T-cell (primary cell): Measurements from ENCODE around the gene TTYH1. TPM values are rescaled to one million over a fixed set of nuclear protein-coding genes. Genes with fewer than 3 reads are reported as not detected.
"Not testable (repeated sequence)": the region's sequence is repeated elsewhere in the genome, so short reads cannot be mapped to it uniquely, and the experiment has no call there.

Experiments used
- ATAC-seq, 4 experiments: fragments of 200-7000 bp in 3 of 4; fragments of 150-1000 bp in 1 of 4; cut with Tn5 transposase; replicated peaks in 1 of 4; 1 replicate in 3 of 4; 2 replicates in 1 of 4; pipeline ENCODE4 v1.10.0; 2021; ENCODE audit warnings: moderate library complexity in 3 of 4, mild to moderate bottlenecking in 2 of 4, moderate number of reproducible peaks in 1 of 4
- CTCF ChIA-PET, 2 donors: fragments of 300-600 bp; sonication (Branson Sonifier 250); formaldehyde crosslinking; loops; one replicate each; lab custom pipeline; 2022; ENCODE audit warnings: antibody characterized with exemption in 2 of 2; lab: Charles Lee
- POLR2A ChIA-PET, 2 donors: fragments of 300-600 bp; sonication (Branson Sonifier 250); formaldehyde crosslinking; loops; one replicate each; lab custom pipeline; 2022; ENCODE audit warnings: antibody characterized with exemption in 2 of 2; lab: Charles Lee
- DNase-seq, 35 experiments: peaks; one replicate each; pipeline versions ENCODE4 v3.0.0 to v3.0.0-alpha.2; 2013 to 2023
- H3K27ac ChIP-seq: one replicate; pipeline ENCODE4 v1.5.1; 2013; ENCODE audit warnings: low read length
- H3K27me3 ChIP-seq, 2 experiments: replicated peaks in 1 of 2; 1 replicate in 1 of 2; 2 replicates in 1 of 2; pipeline versions ENCODE4 v1.6.1 to v1.7.0; 2013; ENCODE audit warnings: low read length in 1 of 2, mixed read lengths in 1 of 2; ENCODE audit not compliant: control insufficient read depth in 2 of 2, insufficient read depth in 2 of 2; ENCODE audit errors: extremely low read depth in 1 of 2
- H3K36me3 ChIP-seq, 2 donors: 1 replicate in 1 of 2; 2 replicates in 1 of 2; pipeline versions ENCODE4 v1.6.1 to v1.7.0; 2013; ENCODE audit warnings: low read length in 1 of 2; ENCODE audit not compliant: control insufficient read depth in 2 of 2, insufficient read depth in 1 of 2; ENCODE audit errors: extremely low read depth in 1 of 2
- H3K4me1 ChIP-seq, 2 experiments: 1 replicate in 1 of 2; 2 replicates in 1 of 2; pipeline versions ENCODE4 v1.6.1 to v1.7.0; 2013; ENCODE audit warnings: low read length in 2 of 2, mixed read lengths in 1 of 2; ENCODE audit not compliant: insufficient read depth in 2 of 2, control insufficient read depth in 1 of 2; ENCODE audit errors: extremely low read depth in 1 of 2
- H3K4me3 ChIP-seq, 2 donors: 1 replicate in 1 of 2; 2 replicates in 1 of 2; pipeline versions ENCODE4 v1.5.1 to v1.7.0; 2013; ENCODE audit warnings: mild to moderate bottlenecking in 2 of 2, low read length in 1 of 2, moderate library complexity in 1 of 2; ENCODE audit not compliant: control insufficient read depth in 1 of 2; ENCODE audit errors: extremely low read depth in 1 of 2
- H3K9me3 ChIP-seq: 2 replicates; pipeline ENCODE4 v1.7.0; 2013
- H3K27ac Mint-ChIP-seq, 2 donors: one replicate each; pipeline ENCODE4 v1.8.0; 2020 to 2021; ENCODE audit warnings: mild to moderate bottlenecking in 2 of 2, mixed read lengths in 2 of 2
- H3K27me3 Mint-ChIP-seq, 2 donors: one replicate each; pipeline ENCODE4 v1.8.0; 2021 to 2022; ENCODE audit warnings: mixed read lengths in 2 of 2
- H3K36me3 Mint-ChIP-seq: one replicate; pipeline ENCODE4 v1.8.0; 2021; ENCODE audit warnings: mixed read lengths
- H3K4me1 Mint-ChIP-seq, 3 donors: one replicate each; pipeline ENCODE4 v1.8.0; 2020 to 2022; ENCODE audit warnings: mixed read lengths in 3 of 3, mild to moderate bottlenecking in 1 of 3
- H3K4me3 Mint-ChIP-seq, 3 donors: one replicate each; pipeline ENCODE4 v1.8.0; 2020 to 2022; ENCODE audit warnings: mild to moderate bottlenecking in 3 of 3, mixed read lengths in 3 of 3, moderate library complexity in 3 of 3
- H3K9me3 Mint-ChIP-seq, 3 donors: one replicate each; pipeline ENCODE4 v1.8.0; 2020 to 2022; ENCODE audit warnings: mixed read lengths in 3 of 3
- WGBS: methylation state at CpG from one replicate; pipeline ENCODE4 v1.1.5; 2013; ENCODE audit warnings: missing lambda C conversion rate; ENCODE audit not compliant: insufficient coverage; 5-methylcytosine and 5-hydroxymethylcytosine counted together
- total RNA-seq, 35 experiments: library from RNA in 6 of 35; stranded (reverse) in 6 of 35; fragments of 120-200 nt in 1 of 35; gene quantifications; one replicate each; pipeline versions ENCODE4 v1.2.1 to v1.2.4 and lab custom pipeline; 2013 to 2026

The TTYH1 gene
- total RNA-seq (under 1 TPM in 2 of 5 donors, not detected in 3; 0.26 to 0.41 TPM), total RNA-seq (lab: John Stamatoyannopoulos, UW) (0 to 0.14 (median 0) reads per million in 29 experiments)
- total RNA-seq (2013) = not detected

DNA sequence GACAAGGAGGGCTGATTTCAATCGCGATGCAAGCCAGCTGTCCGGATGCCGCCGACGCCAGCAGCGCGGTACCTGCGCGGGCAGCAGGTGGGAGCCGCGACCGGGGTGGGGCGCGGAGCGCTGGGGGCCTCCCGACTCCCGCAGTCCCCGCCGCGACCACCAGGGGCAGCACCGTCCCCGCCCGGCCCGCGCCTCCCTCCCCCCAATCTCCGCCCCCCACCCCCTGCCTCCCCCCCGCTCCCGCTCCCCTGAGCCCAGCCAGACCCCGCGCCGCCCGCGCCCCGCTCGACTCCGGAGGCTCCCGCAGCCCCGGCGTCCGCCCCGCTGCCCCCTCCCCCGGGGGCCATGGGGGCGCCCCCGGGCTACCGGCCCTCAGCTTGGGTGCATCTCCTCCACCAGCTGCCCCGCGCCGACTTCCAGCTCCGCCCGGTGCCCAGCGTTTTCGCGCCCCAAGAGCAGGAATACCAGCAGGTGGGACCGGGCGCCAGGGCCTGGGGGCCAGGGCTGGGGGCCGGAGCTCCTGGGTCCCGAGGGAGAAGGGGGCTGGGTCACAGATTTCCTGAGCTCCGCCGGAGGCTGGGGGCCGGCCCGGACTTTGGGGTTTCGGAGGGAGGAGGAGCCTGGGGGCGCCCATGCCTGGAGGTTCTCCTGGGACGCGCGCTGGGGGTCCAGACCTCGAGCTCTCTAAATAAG lies at the start of gene TTYH1:
TSS of gene TTYH1 (plus strand) at position 257 of the 693 bp plus-strand sequence. CDS start at position 346, 89 bp downstream.
- WGBS = 1% methylated on average over 45 of the region's 68 CpGs
- H3K4me1 ChIP-seq = peaks cover 4 to 16% of the 10 kb centered on the region in 2 experiments
- Mint-ChIP-seq H3K4me3 (no peak within 1 kb of the TSS), H3K9me3 (peaks cover 0 to 6% (median 0%) of the 10 kb centered on the region in 3 donors), H3K36me3 (no peaks in the 10 kb centered on the region), H3K27me3 (peaks cover 30 to 50% of the 10 kb centered on the region in 2 donors), H3K27ac (no peak within 1 kb of the TSS), H3K4me1 (peaks cover 16 to 18% (median 18%) of the 10 kb centered on the region in 3 donors)
- H3K4me3 ChIP-seq = no peak within 1 kb of the TSS
- peaks cover 9 to 54% of the 10 kb centered on the region in 2 experiments for H3K27me3 ChIP-seq
- CTCF ChIA-PET = interaction anchor here (0.6 kb wide), 2 partner anchors 23 to 33 kb away, joined by 3 read pairs; no protein-coding TSS in a partner anchor
- H3K36me3 ChIP-seq = no peaks in the 10 kb centered on the region
- no peak within 1 kb of the TSS for H3K27ac ChIP-seq
- ATAC-seq (peak; percentile 33 to 76 (median 60)), DNase-seq (peak in 22 of 35 experiments; percentile 8 to 54 (median 29))
- POLR2A ChIA-PET = no interaction called here
- H3K9me3 ChIP-seq = no peaks in the 10 kb centered on the region

DNA sequence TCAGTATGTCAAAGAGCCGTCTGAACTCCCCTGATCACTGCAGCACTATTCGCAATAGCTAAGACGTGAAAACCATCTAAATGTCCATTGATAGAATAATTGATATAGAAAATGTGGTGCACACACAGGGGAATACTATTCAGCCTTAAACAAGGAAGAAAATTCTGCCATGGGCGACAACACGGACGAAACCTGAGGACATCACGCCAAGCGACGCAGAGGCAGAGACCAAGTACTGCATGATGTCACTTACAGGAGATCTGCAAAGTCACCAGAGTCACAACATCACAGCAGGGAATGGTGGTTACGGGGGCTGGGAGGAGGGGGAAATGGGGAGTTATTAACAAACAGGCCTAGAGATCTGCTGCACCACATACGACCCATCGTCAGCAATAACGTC lies 49.5 kb upstream of the TTYH1 start:
- H3K4me1 ChIP-seq = peaks cover 27 to 70% of the 10 kb centered on the region in 2 experiments
- H3K9me3 Mint-ChIP-seq, H3K27me3 ChIP-seq, H3K27me3 Mint-ChIP-seq, POLR2A ChIA-PET, DNase-seq, H3K4me3 ChIP-seq, H3K27ac ChIP-seq, H3K36me3 Mint-ChIP-seq, H3K9me3 ChIP-seq, H3K36me3 ChIP-seq, ATAC-seq: not testable (repeated sequence)
- Mint-ChIP-seq H3K27ac (peak overlapping the region; percentile 53 to 84), H3K4me1 (peaks cover 69 to 91% (median 81%) of the 10 kb centered on the region in 3 donors), H3K4me3 (peak overlapping the region in 1 of 3 donors; percentile 97)
- 95% methylated on average over 6 of the region's 13 CpGs for WGBS
- CTCF ChIA-PET = interaction anchor here (0.6 to 1.3 kb wide), 4 partner anchors 23 to 98 kb away, joined by 3 to 5 read pairs (median 4); partner anchors contain the start of gene LENG9 (in 1 of the 2)

GRCh38 chr19:54366811-54367210 lies 48.5 kb upstream of the TTYH1 start:
- H3K4me1 ChIP-seq = peaks cover 35 to 69% of the 10 kb centered on the region in 2 experiments

GRCh38 chr19:54369082-54369687 lies 46.1 kb upstream of the TTYH1 start:
- H3K4me1 Mint-ChIP-seq = peaks cover 64 to 85% (median 76%) of the 10 kb centered on the region in 3 donors
- H3K4me3 Mint-ChIP-seq = peak overlapping the region; percentile 74 to 88 (median 86)
- H3K36me3 Mint-ChIP-seq = no peaks in the 10 kb centered on the region
- DNase-seq (no peak), ATAC-seq (no peak)
- peaks cover 44 to 76% of the 10 kb centered on the region in 2 experiments for H3K4me1 ChIP-seq
- H3K27ac ChIP-seq = peak overlapping the region; percentile 45
- H3K36me3 ChIP-seq = no peaks in the 10 kb centered on the region
- WGBS = 40% methylated on average over 2 of the region's 8 CpGs
- peak overlapping the region; percentile 96 to 97 for H3K27ac Mint-ChIP-seq
- no peaks in the 10 kb centered on the region for H3K27me3 Mint-ChIP-seq
- no peaks in the 10 kb centered on the region for H3K9me3 ChIP-seq
- H3K4me3 ChIP-seq = peak overlapping the region; percentile 49 to 69
- POLR2A ChIA-PET = no interaction called here
- no peaks in the 10 kb centered on the region for H3K9me3 Mint-ChIP-seq
- CTCF ChIA-PET = interaction anchor here in 1 of 2 donors (2.1 kb wide), 1 partner anchor 22 kb away, joined by 6 read pairs; no protein-coding TSS in a partner anchor
- H3K27me3 ChIP-seq = no peaks in the 10 kb centered on the region

More at GRCh38 chr19:54366811-54367210, 48.5 kb upstream of the TTYH1 start:
- no peak overlapping the region for H3K4me3 ChIP-seq
- no peaks in the 10 kb centered on the region for H3K9me3 Mint-ChIP-seq
- no peaks in the 10 kb centered on the region for H3K36me3 ChIP-seq
- ATAC-seq = no peak
- peak overlapping the region in 1 of 3 donors; percentile 97 for H3K4me3 Mint-ChIP-seq
- H3K27me3 ChIP-seq = no peaks in the 10 kb centered on the region
- ChIA-PET POLR2A (no interaction called here), CTCF (no interaction called here)
- H3K27ac Mint-ChIP-seq = peak overlapping the region; percentile 63 to 84
- no peaks in the 10 kb centered on the region for H3K27me3 Mint-ChIP-seq
- H3K36me3 Mint-ChIP-seq = peaks cover 7% of the 10 kb centered on the region
- DNase-seq = no peak
- H3K9me3 ChIP-seq = no peaks in the 10 kb centered on the region
- WGBS = 80% methylated on average over 1 of the region's 6 CpGs
- H3K4me1 Mint-ChIP-seq = peaks cover 67 to 90% (median 80%) of the 10 kb centered on the region in 3 donors
- H3K27ac ChIP-seq = no peak overlapping the region

DNA sequence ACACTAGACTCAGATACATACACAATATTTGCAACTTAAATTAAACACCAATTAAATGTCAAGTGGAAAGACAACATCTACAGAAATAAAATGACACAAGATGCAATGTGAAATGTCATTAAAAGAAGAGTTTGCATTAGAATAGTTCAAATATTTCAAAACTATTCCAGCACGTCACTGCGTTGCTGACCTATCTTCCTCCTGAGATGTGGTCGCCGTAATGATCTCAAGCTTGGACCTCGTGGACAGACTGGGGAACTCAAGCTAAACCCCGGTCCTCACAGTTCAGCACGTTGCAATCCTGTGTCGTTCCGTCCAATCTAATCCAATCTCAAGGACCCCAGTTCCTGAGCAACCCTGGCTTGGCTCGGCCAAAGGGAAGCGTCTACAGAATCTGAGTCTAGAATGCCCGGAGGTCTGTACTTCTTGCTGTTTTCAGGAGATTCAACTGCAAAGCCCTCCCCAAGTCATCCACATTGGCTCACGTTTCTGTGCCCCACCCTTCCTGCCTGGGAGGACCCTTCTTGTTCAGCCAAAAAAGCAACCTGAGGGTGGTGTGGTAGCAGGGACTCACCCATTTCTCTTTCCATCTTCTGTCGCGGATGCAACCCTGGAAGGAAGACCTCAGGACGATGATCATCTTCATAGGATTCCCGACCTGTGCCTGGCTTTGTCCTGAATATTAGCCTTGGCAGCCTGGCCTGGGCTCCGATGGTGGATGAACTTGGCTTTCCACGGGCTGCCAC lies 45.4 kb upstream of the TTYH1 start:
- H3K9me3 Mint-ChIP-seq, H3K9me3 ChIP-seq, H3K27me3 Mint-ChIP-seq, H3K27me3 ChIP-seq, POLR2A ChIA-PET, DNase-seq, H3K36me3 ChIP-seq, H3K36me3 Mint-ChIP-seq: not testable (repeated sequence)
- Histone ChIP-seq H3K4me3 (peak overlapping the region; percentile 49 to 69), H3K4me1 (peaks cover 48 to 76% of the 10 kb centered on the region in 2 experiments), H3K27ac (peak overlapping the region; percentile 47)
- H3K4me3 Mint-ChIP-seq = peak overlapping the region; percentile 74 to 88 (median 86)
- H3K4me1 Mint-ChIP-seq = peaks cover 62 to 86% (median 77%) of the 10 kb centered on the region in 3 donors
- H3K27ac Mint-ChIP-seq = peak overlapping the region; percentile 96 to 97
- ATAC-seq = peak; percentile 23 to 70 (median 62)
- CTCF ChIA-PET = interaction anchor here (1.0 to 2.1 kb wide), 4 partner anchors 15 to 22 kb away, joined by 3 to 6 read pairs (median 3); no protein-coding TSS in a partner anchor
- no CpG with 5 or more reads among the region's 19 CpGs for WGBS
